HepG2 (cell line): Measurements from ENCODE around the gene ABCC9. TPM values are rescaled to one million over a fixed set of nuclear protein-coding genes. Genes with fewer than 3 reads are reported as not detected.

Source experiments
- ATAC-seq: fragments of 200-7000 bp; cut with Tn5 transposase; 3 replicates; pipeline ENCODE4 v1.9.1; 2020; ENCODE audit warnings: mild to moderate bottlenecking, moderate library complexity
- BruUV-seq: library from RNA; stranded (reverse); fragments of 400-500 nt; replicated peaks from 2 replicates; lab custom pipeline; 2021; lab: Mats Ljungman, UMichigan
- CTCF ChIA-PET: fragments of 300-600 bp; formaldehyde crosslinking; extraction: SDS; loops from one replicate; lab custom pipeline; 2021; ENCODE audit warnings: low total read pairs, inconsistent platforms, low intra/inter-chr PET ratio; lab: Yijun Ruan, JAX
- POLR2A ChIA-PET: fragments of 350-600 bp; sonication (Branson Sonifier 250); formaldehyde crosslinking; loops from one replicate; lab custom pipeline; 2020; ENCODE audit warnings: antibody characterized with exemption, inconsistent platforms; lab: Yijun Ruan, JAX
- DNase-seq: peaks from one replicate; pipeline ENCODE4 v3.0.0-alpha.2; 2015; ENCODE audit warnings: low spot score
- FAIRE-seq: peaks from 3 replicates; lab custom pipeline; 2011; peaks lifted over from hg19 to GRCh38; lab: Jason Lieb, UNC
- H2AFZ ChIP-seq: one replicate; pipeline ENCODE4 v1.6.1; 2011; ENCODE audit warnings: low read length, inconsistent platforms
- H3K27ac ChIP-seq: fragments of 300-600 bp; 3 replicates; pipeline ENCODE4 v1.8.0; 2011; ENCODE audit warnings: mixed run types, mild to moderate bottlenecking, mixed read lengths, low read length, inconsistent platforms; ENCODE audit not compliant: insufficient read depth; ENCODE audit errors: extremely low read length
- H3K27me3 ChIP-seq, 2 experiments: fragments of 200-600 bp in 1 of 2; 2 replicates in 1 of 2; 3 replicates in 1 of 2; pipeline versions ENCODE4 v1.6.0 to v1.8.0; 2011; ENCODE audit warnings: low read length in 2 of 2, mild to moderate bottlenecking in 2 of 2, moderate library complexity in 2 of 2, inconsistent platforms in 1 of 2; ENCODE audit not compliant: insufficient read depth in 2 of 2, control insufficient read depth in 1 of 2
- H3K36me3 ChIP-seq, 2 experiments: fragments of 200-600 bp in 1 of 2; replicated peaks in 1 of 2; 2 replicates in 1 of 2; 3 replicates in 1 of 2; pipeline versions ENCODE4 v1.5.1 to v1.8.0; 2011; ENCODE audit warnings: low read length in 2 of 2, inconsistent platforms in 1 of 2; ENCODE audit not compliant: insufficient read depth in 2 of 2, control insufficient read depth in 1 of 2
- H3K4me1 ChIP-seq: 2 replicates; pipeline ENCODE4 v1.5.1; 2012; ENCODE audit warnings: low read length, inconsistent platforms; ENCODE audit not compliant: insufficient read depth
- H3K4me2 ChIP-seq: 2 replicates; pipeline ENCODE4 v1.6.0; 2011; ENCODE audit warnings: low read depth, low read length, inconsistent platforms
- H3K4me3 ChIP-seq, 3 experiments: fragments of 200-600 bp in 1 of 3; sonication (generic), shearing (Covaris generic) in 1 of 3; replicated peaks in 1 of 3; 2 replicates each; pipeline ENCODE4 v1.5.1; 2011 to 2016; ENCODE audit warnings: low read length in 3 of 3, inconsistent platforms in 2 of 3, low read depth in 2 of 3, mild to moderate bottlenecking in 2 of 3, control low read depth in 1 of 3, mixed read lengths in 1 of 3; ENCODE audit not compliant: insufficient read depth in 1 of 3
- H3K79me2 ChIP-seq: one replicate; pipeline ENCODE4 v1.6.1; 2011; ENCODE audit warnings: low read length, inconsistent platforms; ENCODE audit not compliant: insufficient read depth
- H3K9ac ChIP-seq: 2 replicates; pipeline ENCODE4 v1.6.0; 2011; ENCODE audit warnings: mild to moderate bottlenecking, low read depth, low read length, inconsistent platforms; ENCODE audit not compliant: insufficient read depth
- H3K9me3 ChIP-seq: 2 replicates; pipeline ENCODE4 v1.5.1; 2012; ENCODE audit warnings: mild to moderate bottlenecking, low read length
- H4K20me1 ChIP-seq: 2 replicates; pipeline ENCODE4 v1.6.0; 2011; ENCODE audit warnings: inconsistent platforms, mild to moderate bottlenecking, low read length, moderate library complexity; ENCODE audit not compliant: insufficient read depth
- ATRX ChIP-seq: sonication (generic); formaldehyde crosslinking; IDR thresholded peaks from 2 replicates; pipeline ENCODE4 v1.4.0; 2020; ENCODE audit warnings: missing genetic modification reagents, borderline replicate concordance
- CC2D1A ChIP-seq: sonication (generic); formaldehyde crosslinking; IDR thresholded peaks from 2 replicates; pipeline ENCODE4 v1.8.1; 2023; ENCODE audit warnings: mild to moderate bottlenecking, missing genetic modification reagents
- DMAP1 ChIP-seq: IDR thresholded peaks from 2 replicates; pipeline ENCODE4 v1.6.1; 2016
- KAT2B ChIP-seq: fragments of 150-350 bp; IDR thresholded peaks from 2 replicates; pipeline ENCODE4 v1.6.1; 2014; ENCODE audit warnings: low read depth, low read length, borderline replicate concordance
- MAFF ChIP-seq: IDR thresholded peaks from 2 replicates; pipeline ENCODE4 v1.6.1; 2011; ENCODE audit warnings: low read depth, low read length, improper control_type of control experiment
- MAFK ChIP-seq, 2 experiments: IDR thresholded peaks in 1 of 2; conservative IDR thresholded peaks in 1 of 2; 2 replicates each; pipeline ENCODE4 v1.6.1; 2011; ENCODE audit warnings: improper control_type of control experiment in 2 of 2, low read length in 2 of 2
- NFAT5 ChIP-seq: sonication (generic); formaldehyde crosslinking; IDR thresholded peaks from 2 replicates; pipeline ENCODE4 v1.4.0; 2020; ENCODE audit warnings: missing genetic modification reagents
- SNAPC4 ChIP-seq: sonication (generic); formaldehyde crosslinking; IDR thresholded peaks from 2 replicates; pipeline ENCODE4 v1.4.0; 2020; ENCODE audit warnings: mild to moderate bottlenecking, missing genetic modification reagents
- SOX6 ChIP-seq, 2 experiments: fragments of 450-650 bp in 1 of 2; sonication (generic) in 1 of 2; formaldehyde crosslinking in 1 of 2; IDR thresholded peaks; 2 replicates each; pipeline versions ENCODE4 v1.4.0 to v1.6.1; 2017 to 2020; ENCODE audit warnings: antibody characterized with exemption in 1 of 2, mild to moderate bottlenecking in 1 of 2, missing genetic modification reagents in 1 of 2
- TBX2 ChIP-seq: sonication (generic); formaldehyde crosslinking; IDR thresholded peaks from 2 replicates; pipeline ENCODE4 v1.5.0; 2020; ENCODE audit warnings: missing genetic modification reagents, mild to moderate bottlenecking, borderline replicate concordance
- ZBTB26 ChIP-seq: IDR thresholded peaks from 2 replicates; pipeline ENCODE4 v1.6.1; 2016; ENCODE audit warnings: missing compliant biosample characterization, missing genetic modification reagents, borderline replicate concordance
- ZNF124 ChIP-seq: sonication (generic); formaldehyde crosslinking; IDR thresholded peaks from 2 replicates; pipeline ENCODE4 v1.4.0; 2020; ENCODE audit warnings: missing genetic modification reagents
- ZNF296 ChIP-seq: sonication (generic); formaldehyde crosslinking; conservative IDR thresholded peaks from 2 replicates; pipeline ENCODE4 v1.5.0; 2020; ENCODE audit warnings: mild to moderate bottlenecking, missing genetic modification reagents
- ZNF614 ChIP-seq: IDR thresholded peaks from 2 replicates; pipeline ENCODE4 v1.6.1; 2018; ENCODE audit warnings: missing biosample characterization, missing genetic modification reagents, inconsistent platforms, borderline replicate concordance
- WGBS: methylation state at CpG from one replicate; pipeline ENCODE4 v1.1.6; 2017; ENCODE audit warnings: low lambda C conversion rate; 5-methylcytosine and 5-hydroxymethylcytosine counted together
- in situ Hi-C: cut with HindIII; loops from 2 replicates; pipeline ENCODE4 v1.10.0; 2017; ENCODE audit warnings: low pct_unique_long_range_greater_than_20kb; ENCODE audit not compliant: extremely low pct_ligation_motif_present
- intact Hi-C: fragments of 100-400 bp; cut with micrococcal nuclease; formaldehyde crosslinking; loops from one replicate; pipeline ENCODE4 v1.10.0; 2022; ENCODE audit not compliant: unreplicated experiment
- polyA plus RNA-seq, 8 experiments: library from polyadenylated mRNA; depleted of rRNA in 3 of 8; stranded (reverse) in 7 of 8; unstranded in 1 of 8; fragments of >200 nt; fragmentation: Illumina TruSeq in 4 of 8; extraction: Trizol in 4 of 8; gene quantifications; 2 replicates each; pipeline versions ENCODE4 v1.2.1 to v1.2.3, GENCODE V29; 2011 to 2016; ENCODE audit warnings: low read depth in 4 of 8, missing spikeins in 1 of 8, mixed read lengths in 1 of 8; ENCODE audit not compliant: insufficient read depth in 1 of 8
- total RNA-seq, 5 experiments: library from RNA; depleted of rRNA; stranded (reverse); fragments of >200 nt; fragmentation: Illumina TruSeq; extraction: Trizol; gene quantifications; 2 replicates each; pipeline ENCODE4 v1.2.3, GENCODE V29; 2016; ENCODE audit warnings: low read depth in 1 of 5

Gene ABCC9
- total and polyA plus RNA-seq, 2 of the 13 experiments (the other 11 are each of a cell fraction or from before 2014, with no cell fraction given) = not detected

GRCh38 chr12:21837847-21838246 lies 103.4 kb downstream of the ABCC9 start:
- Histone ChIP-seq H3K9ac (no peak overlapping the region), H3K9me3 (no peaks in the 10 kb centered on the region), H4K20me1 (no peaks in the 10 kb centered on the region), H3K4me1 (no peaks in the 10 kb centered on the region), H3K79me2 (no peaks in the 10 kb centered on the region), H3K27ac (no peak overlapping the region), H3K4me2 (no peak overlapping the region), H3K36me3 (no peaks in the 10 kb centered on the region), H3K4me3 (no peak overlapping the region), H2AFZ (no peak overlapping the region), H3K27me3 (no peaks in the 10 kb centered on the region)
- intact Hi-C loops (no loop called here), in situ Hi-C loops (no loop called here)
- no peak for FAIRE-seq
- ChIA-PET POLR2A (no interaction called here), CTCF (no interaction called here)
- no TSS peak for BruUV-seq
- no peak for ATAC-seq
- DNase-seq = no peak
- no peak for TF ChIP-seq ZNF296 (CRISPR knock-in tag)
- TF ChIP-seq SNAPC4 (CRISPR knock-in tag) = no peak
- TF ChIP-seq ZBTB26 (CRISPR knock-in tag) = no peak
- TF ChIP-seq NFAT5 (CRISPR knock-in tag) = no peak
- no peak for TF ChIP-seq ZNF614
- no peak for TF ChIP-seq ATRX (CRISPR knock-in tag)
- no peak for TF ChIP-seq DMAP1 (CRISPR knock-in tag)
- TF ChIP-seq TBX2 (CRISPR knock-in tag) = no peak
- TF ChIP-seq ZNF124 (CRISPR knock-in tag) = no peak
- TF ChIP-seq MAFK (conservative IDR thresholded peaks at IDR 0.05 in 1 of 2, IDR thresholded peaks at IDR 0.05 in 1 of 2; ENCODE audit: low read length in 2 of 2) = peak; percentile 83 to 93
- no peak for TF ChIP-seq KAT2B
- TF ChIP-seq MAFF = peak; percentile 90
- no peak for TF ChIP-seq CC2D1A (CRISPR knock-in tag)
- no peak for TF ChIP-seq SOX6 (IDR thresholded peaks at IDR 0.05)
- no peak for TF ChIP-seq SOX6 (CRISPR knock-in tag; IDR thresholded peaks at IDR 0.05)
- 33% methylated on average over 2 of the region's 2 CpGs for WGBS
